Measurements from ENCODE around the gene CHST11.
"Not testable (repeated sequence)": the region's sequence is repeated elsewhere in the genome, so short reads cannot be mapped to it uniquely, and the experiment has no call there.

CHST11 gene

GRCh38 chr12:104566244-104566993 lies 109.7 kb downstream of the CHST11 start:
- Histone ChIP-seq H3K9me3 (ENCODE audit: control insufficient read depth, insufficient read depth, low read length) (no peaks in the 10 kb centered on the region), H3K9ac (ENCODE audit: low read depth, low read length) (no peak overlapping the region), H3K27ac (ENCODE audit: low read depth, low read length) (no peak overlapping the region), H3K27me3 (ENCODE audit: control insufficient read depth, insufficient read depth, low read length) (no peaks in the 10 kb centered on the region), H3K36me3 (ENCODE audit: control insufficient read depth, insufficient read depth, low read length) (no peaks in the 10 kb centered on the region), H3K4me3 (ENCODE audit: low read depth, low read length) (no peak overlapping the region), H3K4me1 (ENCODE audit: control insufficient read depth, insufficient read depth, low read length) (no peaks in the 10 kb centered on the region)

GRCh38 chr12:104567832-104568486 lies 111.2 kb downstream of the CHST11 start:
- no peaks in the 10 kb centered on the region for H3K4me1 ChIP-seq (ENCODE audit: control insufficient read depth, insufficient read depth, low read length)

DNA sequence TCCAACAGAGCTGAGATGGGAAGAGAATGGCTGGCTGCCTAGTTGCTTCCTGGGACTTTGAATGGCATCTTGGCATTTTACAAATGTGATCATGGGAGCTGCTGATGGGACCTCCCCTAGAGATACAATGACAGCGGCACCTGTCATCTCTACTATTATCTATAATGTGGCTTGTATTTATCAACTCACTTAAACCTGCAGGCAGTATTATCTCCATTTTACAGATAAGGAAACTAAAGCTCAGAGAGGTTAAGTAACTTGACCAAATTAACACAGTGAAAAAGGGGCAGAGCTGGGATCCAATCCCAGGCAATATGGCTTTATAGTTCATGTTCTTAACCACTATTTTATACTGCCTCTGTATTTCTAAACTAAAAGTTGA lies 111.7 kb downstream of the CHST11 start:
- Histone ChIP-seq H3K27ac (ENCODE audit: low read depth, low read length) (no peak overlapping the region), H3K27me3 (ENCODE audit: control insufficient read depth, insufficient read depth, low read length) (no peaks in the 10 kb centered on the region), H3K36me3 (ENCODE audit: control insufficient read depth, insufficient read depth, low read length) (no peaks in the 10 kb centered on the region), H3K4me1 (ENCODE audit: control insufficient read depth, insufficient read depth, low read length) (no peaks in the 10 kb centered on the region), H3K9ac (ENCODE audit: low read depth, low read length) (no peak overlapping the region), H3K4me3 (ENCODE audit: low read depth, low read length) (no peak overlapping the region), H3K9me3 (ENCODE audit: control insufficient read depth, insufficient read depth, low read length) (no peaks in the 10 kb centered on the region)

More at GRCh38 chr12:104567832-104568486, 111.2 kb downstream of the CHST11 start:
- Histone ChIP-seq H3K36me3 (ENCODE audit: control insufficient read depth, insufficient read depth, low read length) (no peaks in the 10 kb centered on the region), H3K27ac (ENCODE audit: low read depth, low read length) (no peak overlapping the region), H3K9ac (ENCODE audit: low read depth, low read length) (no peak overlapping the region), H3K9me3 (ENCODE audit: control insufficient read depth, insufficient read depth, low read length) (no peaks in the 10 kb centered on the region), H3K27me3 (ENCODE audit: control insufficient read depth, insufficient read depth, low read length) (no peaks in the 10 kb centered on the region), H3K4me3 (ENCODE audit: low read depth, low read length) (no peak overlapping the region)

GRCh38 chr12:104568935-104569334 lies 112.2 kb downstream of the CHST11 start:
- no peak overlapping the region for H3K4me3 ChIP-seq (ENCODE audit: low read depth, low read length)

DNA sequence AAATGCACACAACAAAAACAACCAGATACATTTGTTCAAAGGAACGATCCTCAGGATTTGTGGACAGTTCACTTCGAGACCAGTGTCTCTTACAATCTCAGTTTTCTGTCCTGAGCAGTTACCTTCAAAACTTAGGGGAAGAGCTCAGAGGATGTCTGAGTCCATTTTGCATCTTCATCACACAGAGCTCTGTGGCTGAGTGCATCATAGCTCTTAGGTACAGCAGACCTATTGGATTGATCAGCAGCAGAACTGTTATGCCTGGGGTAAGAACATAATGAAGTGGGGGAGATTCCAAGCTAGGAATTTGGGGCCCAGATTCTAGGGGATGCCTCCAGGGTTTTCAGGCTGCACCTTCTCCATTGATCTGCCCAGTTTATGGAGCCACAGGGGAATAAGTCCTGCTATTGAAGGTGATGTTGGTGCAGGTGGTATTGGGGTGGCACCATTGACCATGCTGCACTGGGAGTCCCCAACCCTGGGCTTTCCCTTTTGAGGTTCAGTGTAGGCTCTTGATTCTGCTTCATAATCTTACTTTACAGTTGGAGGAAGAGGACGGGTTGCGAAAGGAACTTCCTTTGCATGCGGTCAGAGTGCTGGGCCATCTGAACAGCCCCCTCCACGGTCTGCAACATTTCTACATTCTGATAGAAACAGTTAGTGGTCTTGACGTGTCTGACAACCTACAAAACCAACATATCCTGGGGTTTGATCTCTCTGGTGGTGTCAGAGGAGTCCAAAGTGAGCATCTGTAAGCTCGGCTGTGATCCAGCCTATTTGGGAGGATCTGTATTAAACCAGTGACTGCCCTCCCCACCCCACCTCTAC lies 112.8 kb downstream of the CHST11 start:
- Histone ChIP-seq H3K27me3 (ENCODE audit: control insufficient read depth, insufficient read depth, low read length) (no peaks in the 10 kb centered on the region), H3K27ac (ENCODE audit: low read depth, low read length) (no peak overlapping the region), H3K4me1 (ENCODE audit: control insufficient read depth, insufficient read depth, low read length) (no peaks in the 10 kb centered on the region), H3K4me3 (ENCODE audit: low read depth, low read length) (no peak overlapping the region), H3K36me3 (ENCODE audit: control insufficient read depth, insufficient read depth, low read length) (no peaks in the 10 kb centered on the region), H3K9ac (ENCODE audit: low read depth, low read length) (no peak overlapping the region), H3K9me3 (ENCODE audit: control insufficient read depth, insufficient read depth, low read length) (no peaks in the 10 kb centered on the region)

More at GRCh38 chr12:104568935-104569334, 112.2 kb downstream of the CHST11 start:
- no peaks in the 10 kb centered on the region for H3K36me3 ChIP-seq (ENCODE audit: control insufficient read depth, insufficient read depth, low read length)
- no peaks in the 10 kb centered on the region for H3K27me3 ChIP-seq (ENCODE audit: control insufficient read depth, insufficient read depth, low read length)
- no peak overlapping the region for H3K9ac ChIP-seq (ENCODE audit: low read depth, low read length)
- H3K4me1 ChIP-seq (ENCODE audit: control insufficient read depth, insufficient read depth, low read length): no peaks in the 10 kb centered on the region
- no peaks in the 10 kb centered on the region for H3K9me3 ChIP-seq (ENCODE audit: control insufficient read depth, insufficient read depth, low read length)
- H3K27ac ChIP-seq (ENCODE audit: low read depth, low read length): no peak overlapping the region

DNA sequence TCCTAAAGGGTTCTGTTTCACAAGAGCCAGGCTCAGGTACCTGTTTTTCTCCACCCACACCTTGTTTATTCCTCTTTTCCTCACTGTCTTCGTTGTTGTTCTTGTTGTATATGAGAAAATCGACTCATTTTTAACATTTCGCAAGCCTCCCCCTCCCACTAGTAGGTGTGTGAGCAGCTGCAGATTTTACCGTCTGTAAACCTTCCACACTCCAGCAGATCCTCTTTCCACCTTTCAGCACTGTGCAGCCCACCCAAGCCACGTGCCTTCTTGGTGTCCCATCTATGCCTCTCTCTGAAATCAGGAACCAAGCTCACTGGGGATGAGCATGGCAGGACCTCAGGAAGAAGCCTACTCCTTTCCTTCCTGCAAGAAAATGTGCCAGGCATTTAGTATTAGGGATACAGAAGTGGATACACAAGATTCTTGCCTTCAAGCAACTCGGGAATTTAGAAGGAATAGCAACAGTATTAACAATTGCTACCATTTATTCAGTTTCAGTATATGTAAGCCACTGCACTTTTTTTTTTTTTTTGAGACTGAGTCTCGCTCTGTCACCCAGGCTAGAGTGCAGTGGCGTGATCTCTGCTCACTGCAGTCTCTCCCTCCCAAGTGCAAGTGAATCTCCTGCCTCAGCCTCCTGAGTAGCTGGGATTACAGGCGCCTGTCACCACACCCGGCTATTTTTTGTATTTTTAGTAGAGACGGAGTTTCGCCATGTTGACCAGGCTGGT lies 113.6 kb downstream of the CHST11 start:
- Histone ChIP-seq H3K4me3 (ENCODE audit: low read depth, low read length) (no peak overlapping the region), H3K9ac (ENCODE audit: low read depth, low read length) (no peak overlapping the region), H3K27ac (ENCODE audit: low read depth, low read length) (no peak overlapping the region), H3K9me3 (ENCODE audit: control insufficient read depth, insufficient read depth, low read length) (no peaks in the 10 kb centered on the region), H3K27me3 (ENCODE audit: control insufficient read depth, insufficient read depth, low read length) (no peaks in the 10 kb centered on the region), H3K4me1 (ENCODE audit: control insufficient read depth, insufficient read depth, low read length) (no peaks in the 10 kb centered on the region), H3K36me3 (ENCODE audit: control insufficient read depth, insufficient read depth, low read length) (no peaks in the 10 kb centered on the region)

DNA sequence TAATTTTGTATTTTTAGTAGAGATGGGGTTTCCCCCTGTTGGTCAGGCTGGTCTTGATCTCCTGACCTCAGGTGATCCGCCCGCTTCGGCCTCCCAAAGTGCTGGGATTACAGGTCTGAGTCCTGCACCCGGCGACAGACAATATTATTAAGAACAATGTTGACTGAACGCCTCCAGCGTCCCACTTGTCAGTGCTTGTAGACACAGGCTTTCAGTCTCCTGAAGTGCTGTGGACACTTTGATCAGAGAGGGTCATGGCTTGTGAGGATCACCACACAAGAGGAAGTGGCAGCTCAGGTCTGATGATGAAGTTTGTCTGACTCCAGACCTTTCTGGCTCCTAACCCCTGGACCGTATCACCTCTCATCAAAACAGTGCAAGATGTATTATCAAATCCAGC lies 114.6 kb downstream of the CHST11 start:
- no peak overlapping the region for H3K9ac ChIP-seq (ENCODE audit: low read depth, low read length)
- H3K27me3 ChIP-seq (ENCODE audit: control insufficient read depth, insufficient read depth, low read length): no peaks in the 10 kb centered on the region
- no peaks in the 10 kb centered on the region for H3K4me1 ChIP-seq (ENCODE audit: control insufficient read depth, insufficient read depth, low read length)
- no peak overlapping the region for H3K27ac ChIP-seq (ENCODE audit: low read depth, low read length)
- no peaks in the 10 kb centered on the region for H3K36me3 ChIP-seq (ENCODE audit: control insufficient read depth, insufficient read depth, low read length)
- no peak overlapping the region for H3K4me3 ChIP-seq (ENCODE audit: low read depth, low read length)
- H3K9me3 ChIP-seq (ENCODE audit: control insufficient read depth, insufficient read depth, low read length): no peaks in the 10 kb centered on the region

- not testable (repeated sequence) for H3K9me3 ChIP-seq (ENCODE audit: control insufficient read depth, insufficient read depth, low read length); H3K36me3 ChIP-seq (ENCODE audit: control insufficient read depth, insufficient read depth, low read length); H3K4me3 ChIP-seq (ENCODE audit: low read depth, low read length); H3K4me1 ChIP-seq (ENCODE audit: control insufficient read depth, insufficient read depth, low read length); H3K27me3 ChIP-seq (ENCODE audit: control insufficient read depth, insufficient read depth, low read length); H3K9ac ChIP-seq (ENCODE audit: low read depth, low read length); H3K27ac ChIP-seq (ENCODE audit: low read depth, low read length)
Observed at GRCh38 chr12:104574353-104574752, 117.6 kb downstream of the CHST11 start.

GRCh38 chr12:104574758-104575157 lies 118.0 kb downstream of the CHST11 start:
- not testable (repeated sequence) for H3K9ac ChIP-seq (ENCODE audit: low read depth, low read length); H3K27me3 ChIP-seq (ENCODE audit: control insufficient read depth, insufficient read depth, low read length); H3K4me3 ChIP-seq (ENCODE audit: low read depth, low read length)

GRCh38 chr12:104575442-104576186 lies 118.9 kb downstream of the CHST11 start:
- Histone ChIP-seq H3K27ac (ENCODE audit: low read depth, low read length) (no peak overlapping the region), H3K9ac (ENCODE audit: low read depth, low read length) (no peak overlapping the region), H3K9me3 (ENCODE audit: control insufficient read depth, insufficient read depth, low read length) (no peaks in the 10 kb centered on the region), H3K27me3 (ENCODE audit: control insufficient read depth, insufficient read depth, low read length) (no peaks in the 10 kb centered on the region), H3K4me3 (ENCODE audit: low read depth, low read length) (no peak overlapping the region), H3K36me3 (ENCODE audit: control insufficient read depth, insufficient read depth, low read length) (no peaks in the 10 kb centered on the region), H3K4me1 (ENCODE audit: control insufficient read depth, insufficient read depth, low read length) (no peaks in the 10 kb centered on the region)

More at GRCh38 chr12:104574758-104575157, 118.0 kb downstream of the CHST11 start:
- not testable (repeated sequence) for H3K36me3 ChIP-seq (ENCODE audit: control insufficient read depth, insufficient read depth, low read length); H3K27ac ChIP-seq (ENCODE audit: low read depth, low read length); H3K9me3 ChIP-seq (ENCODE audit: control insufficient read depth, insufficient read depth, low read length); H3K4me1 ChIP-seq (ENCODE audit: control insufficient read depth, insufficient read depth, low read length)

All from HUES48 (cell line).